Endometrial microvascular endothelial cells (primary cell): ENCODE data around the gene WDFY3. TPM values are rescaled to one million over a fixed set of nuclear protein-coding genes. Genes with fewer than 3 reads are reported as not detected.
"Not testable (repeated sequence)": the region's sequence is repeated elsewhere in the genome, so short reads cannot be mapped to it uniquely, and the experiment has no call there.

Experiments used
- in situ Hi-C: cut with HindIII; loops from 2 replicates; pipeline ENCODE4 v1.10.0; 2017; ENCODE audit warnings: low sequenced_read_pairs, low pct_unique_long_range_greater_than_20kb; ENCODE audit errors: inconsistent ontology term
- total RNA-seq: library from RNA; depleted of rRNA; stranded (reverse); fragments of >200 nt; gene quantifications from one replicate; pipeline ENCODE4 v1.2.3, GENCODE V29; 2015; ENCODE audit errors: inconsistent ontology term

Gene WDFY3
- total RNA-seq, 1 donor from 2014 or later = 83.7 TPM

GRCh38 chr4:84825701-84826341 lies 140.7 kb downstream of the WDFY3 start:
- in situ Hi-C loops = no loop called here

- in situ Hi-C loops = no loop called here
Observed at GRCh38 chr4:84821064-84821463, 145.4 kb downstream of the WDFY3 start.

GRCh38 chr4:84814094-84814750 lies 152.3 kb downstream of the WDFY3 start:
- in situ Hi-C loops = no loop called here

- in situ Hi-C loops = no loop called here
Observed at GRCh38 chr4:84809946-84810345, 156.5 kb downstream of the WDFY3 start.

- in situ Hi-C loops = no loop called here
Observed at GRCh38 chr4:84808332-84808731, 158.2 kb downstream of the WDFY3 start.

- in situ Hi-C loops = not testable (repeated sequence)
Observed at GRCh38 chr4:84806541-84806940, 159.9 kb downstream of the WDFY3 start.

- in situ Hi-C loops = no loop called here
Observed at GRCh38 chr4:84804136-84804535, 162.4 kb downstream of the WDFY3 start.

- in situ Hi-C loops = no loop called here
Observed at GRCh38 chr4:84803720-84804119, 162.8 kb downstream of the WDFY3 start.

GRCh38 chr4:84803116-84803515 lies 163.4 kb downstream of the WDFY3 start:
- in situ Hi-C loops = no loop called here

- in situ Hi-C loops = no loop called here
Observed at GRCh38 chr4:84800256-84800655, 166.2 kb downstream of the WDFY3 start.

- in situ Hi-C loops = no loop called here
Observed at GRCh38 chr4:84799318-84799717, 167.2 kb downstream of the WDFY3 start.

GRCh38 chr4:84796394-84796793 lies 170.1 kb downstream of the WDFY3 start:
- in situ Hi-C loops = no loop called here

- in situ Hi-C loops = no loop called here
Observed at GRCh38 chr4:84792366-84793301, 173.9 kb downstream of the WDFY3 start.

GRCh38 chr4:84790769-84791565 lies 175.5 kb downstream of the WDFY3 start:
- in situ Hi-C loops = no loop called here

GRCh38 chr4:84786478-84786877 lies 180.0 kb downstream of the WDFY3 start:
- in situ Hi-C loops = no loop called here

- in situ Hi-C loops = no loop called here
Observed at GRCh38 chr4:84782517-84782916, 184.0 kb downstream of the WDFY3 start.

GRCh38 chr4:84780719-84781118 lies 185.8 kb downstream of the WDFY3 start:
- in situ Hi-C loops = no loop called here

GRCh38 chr4:84778041-84778440 lies 188.4 kb downstream of the WDFY3 start:
- in situ Hi-C loops = no loop called here

GRCh38 chr4:84767168-84767567 lies 199.3 kb downstream of the WDFY3 start:
- in situ Hi-C loops = no loop called here
